C4-2B (cell line): Measurements from ENCODE around the gene PBX1.

Source experiments
- H3K27ac ChIP-seq: fragments of 450-650 bp; 2 replicates; pipeline ENCODE4 v1.5.1; 2017
- ZFX ChIP-seq: fragments of 450-650 bp; IDR thresholded peaks from 2 replicates; pipeline ENCODE4 v1.6.1; 2017
- TF ChIP-seq, protein P1 (sequence below): fragments of 450-650 bp; conservative IDR thresholded peaks from 2 replicates; pipeline ENCODE4 v1.5.1; 2017; ENCODE audit warnings: mild to moderate bottlenecking

The PBX1 gene

DNA sequence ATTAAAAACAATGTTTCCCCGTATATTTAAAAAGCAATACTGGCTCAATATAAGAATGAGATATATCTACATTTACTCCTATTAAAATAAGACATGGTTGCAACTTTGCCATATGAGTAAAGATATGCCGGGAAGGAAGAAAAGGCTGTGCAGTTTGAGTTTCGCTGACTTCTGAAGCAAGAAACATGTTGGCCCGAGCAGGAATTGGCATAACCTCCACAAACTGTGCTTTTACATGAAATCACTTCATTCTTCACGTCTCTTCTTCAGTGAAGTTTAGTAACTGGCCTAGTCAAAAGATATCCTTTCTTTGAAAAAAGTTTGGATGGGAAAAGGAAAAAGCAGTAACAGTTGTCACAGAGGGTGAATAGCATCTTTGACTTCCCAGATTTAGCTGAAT is 342.0 kb downstream of the PBX1 start:
- H3K27ac ChIP-seq = no peak overlapping the region
- no peak for TF ChIP-seq ZFX
- TF ChIP-seq, protein P1, sequence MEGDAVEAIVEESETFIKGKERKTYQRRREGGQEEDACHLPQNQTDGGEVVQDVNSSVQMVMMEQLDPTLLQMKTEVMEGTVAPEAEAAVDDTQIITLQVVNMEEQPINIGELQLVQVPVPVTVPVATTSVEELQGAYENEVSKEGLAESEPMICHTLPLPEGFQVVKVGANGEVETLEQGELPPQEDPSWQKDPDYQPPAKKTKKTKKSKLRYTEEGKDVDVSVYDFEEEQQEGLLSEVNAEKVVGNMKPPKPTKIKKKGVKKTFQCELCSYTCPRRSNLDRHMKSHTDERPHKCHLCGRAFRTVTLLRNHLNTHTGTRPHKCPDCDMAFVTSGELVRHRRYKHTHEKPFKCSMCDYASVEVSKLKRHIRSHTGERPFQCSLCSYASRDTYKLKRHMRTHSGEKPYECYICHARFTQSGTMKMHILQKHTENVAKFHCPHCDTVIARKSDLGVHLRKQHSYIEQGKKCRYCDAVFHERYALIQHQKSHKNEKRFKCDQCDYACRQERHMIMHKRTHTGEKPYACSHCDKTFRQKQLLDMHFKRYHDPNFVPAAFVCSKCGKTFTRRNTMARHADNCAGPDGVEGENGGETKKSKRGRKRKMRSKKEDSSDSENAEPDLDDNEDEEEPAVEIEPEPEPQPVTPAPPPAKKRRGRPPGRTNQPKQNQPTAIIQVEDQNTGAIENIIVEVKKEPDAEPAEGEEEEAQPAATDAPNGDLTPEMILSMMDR = no peak
